Measurements from ENCODE around the gene GPRC5A. TPM values are rescaled to one million over a fixed set of nuclear protein-coding genes. Genes with fewer than 3 reads are reported as not detected.

Gene GPRC5A
- total and polyA plus RNA-seq, 2 of the 8 experiments (the other 6 are each of a cell fraction or from before 2014, with no cell fraction given): 1.0 to 1.4 TPM

DNA sequence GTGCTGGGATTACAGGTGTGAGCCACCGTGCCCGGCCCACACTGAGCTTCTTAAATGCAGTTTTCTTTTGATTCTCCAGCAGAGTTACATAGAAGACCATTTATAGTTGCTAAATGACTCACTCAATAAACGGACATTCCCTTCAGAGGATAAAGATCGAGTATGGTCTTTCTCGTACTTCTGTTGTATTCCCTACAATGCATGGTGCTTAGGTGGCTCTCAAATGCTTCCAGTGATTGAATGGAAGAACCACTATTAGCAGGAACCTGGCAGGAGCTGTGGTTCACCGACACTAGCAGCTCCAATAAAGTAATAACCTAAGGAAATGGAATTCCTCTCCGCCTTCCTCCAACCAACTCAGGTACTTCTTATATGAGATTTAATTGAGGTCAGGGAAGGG lies 3.9 kb upstream of the GPRC5A start (continued):
- TF ChIP-seq NANOG (IDR thresholded peaks at IDR 0.05; ENCODE audit: insufficient read depth, low read depth, low read length, poor library complexity, severe bottlenecking) (no peak), RNF2 (IDR thresholded peaks at IDR 0.05; ENCODE audit: borderline replicate concordance, low read depth, low read length, missing control alignments, poor library complexity, severe bottlenecking) (no peak), YY1 (IDR thresholded peaks at IDR 0.05; ENCODE audit: low read depth, low read length) (no peak), TAF1 (IDR thresholded peaks at IDR 0.05; ENCODE audit: low read depth, low read length) (no peak), MAFK (IDR thresholded peaks at IDR 0.05; ENCODE audit: low read depth, low read length) (no peak), CBX5 (IDR thresholded peaks at IDR 0.05; ENCODE audit: low read depth, low read length) (no peak)
